HepG2 (cell line): ENCODE measurements around the gene BTNL3.

Source experiments
- MAX ChIP-seq: IDR thresholded peaks from 2 replicates; pipeline ENCODE4 v1.6.1; 2012; ENCODE audit warnings: inconsistent platforms
- RBAK ChIP-seq: sonication (generic); formaldehyde crosslinking; IDR thresholded peaks from 2 replicates; pipeline ENCODE4 v1.5.1; 2020; ENCODE audit warnings: mild to moderate bottlenecking, missing genetic modification reagents
- ZNF629 ChIP-seq: sonication (generic); formaldehyde crosslinking; conservative IDR thresholded peaks from 2 replicates; pipeline ENCODE4 v1.5.0; 2020; ENCODE audit warnings: missing genetic modification reagents
- ZNF747 ChIP-seq: sonication (generic); formaldehyde crosslinking; IDR thresholded peaks from 2 replicates; pipeline ENCODE4 v1.8.1; 2023; ENCODE audit warnings: missing genetic modification reagents, mild to moderate bottlenecking, borderline replicate concordance
- ZNF792 ChIP-seq: IDR thresholded peaks from 2 replicates; pipeline ENCODE4 v1.6.1; 2016

GRCh38 chr5:181047921-181048320, 59.3 kb downstream of the BTNL3 start:
- TF ChIP-seq MAX (no peak), ZNF792 (no peak), ZNF629 (CRISPR knock-in tag) (no peak), ZNF747 (no peak), RBAK (CRISPR knock-in tag) (no peak)
